ENCODE data around the gene RFX1.

RFX1 gene

DNA sequence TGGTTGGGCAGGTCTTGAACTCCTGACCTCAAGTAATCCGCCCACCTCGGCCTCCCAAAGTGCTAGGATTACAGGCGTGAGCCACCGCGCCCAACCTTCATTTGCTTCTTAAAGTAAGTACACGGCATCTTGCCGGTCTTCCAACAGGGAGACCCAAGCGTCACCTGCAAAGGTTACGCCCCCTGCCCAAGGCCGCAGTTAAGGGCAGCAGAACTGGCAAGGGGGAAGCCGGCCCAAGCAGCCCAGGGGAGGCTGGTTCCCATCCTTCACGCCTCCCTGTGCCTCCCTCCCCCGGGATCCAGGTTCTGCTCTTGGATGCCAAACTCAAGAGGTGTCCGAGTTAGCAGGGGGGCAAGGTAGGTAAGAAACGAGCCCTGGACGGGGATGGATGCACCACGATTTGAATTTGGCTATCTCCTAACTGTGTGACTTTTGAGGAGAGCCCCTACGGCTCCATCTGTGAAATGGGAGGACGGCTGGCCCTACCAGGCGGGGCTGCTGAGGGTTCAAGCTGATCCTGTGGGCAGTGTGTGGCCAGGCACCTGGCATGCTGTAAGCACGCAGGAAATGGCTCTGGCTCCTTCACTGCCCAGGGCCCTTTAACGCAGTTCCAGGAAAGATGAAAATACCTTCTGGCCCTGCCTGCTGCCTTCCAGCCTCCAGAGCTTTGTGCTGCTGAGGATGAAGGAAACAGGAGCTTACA is 9.0 kb downstream of the RFX1 start:
- DNase-seq (ENCODE audit: low read depth in 2 of 2) = no peak

DNA sequence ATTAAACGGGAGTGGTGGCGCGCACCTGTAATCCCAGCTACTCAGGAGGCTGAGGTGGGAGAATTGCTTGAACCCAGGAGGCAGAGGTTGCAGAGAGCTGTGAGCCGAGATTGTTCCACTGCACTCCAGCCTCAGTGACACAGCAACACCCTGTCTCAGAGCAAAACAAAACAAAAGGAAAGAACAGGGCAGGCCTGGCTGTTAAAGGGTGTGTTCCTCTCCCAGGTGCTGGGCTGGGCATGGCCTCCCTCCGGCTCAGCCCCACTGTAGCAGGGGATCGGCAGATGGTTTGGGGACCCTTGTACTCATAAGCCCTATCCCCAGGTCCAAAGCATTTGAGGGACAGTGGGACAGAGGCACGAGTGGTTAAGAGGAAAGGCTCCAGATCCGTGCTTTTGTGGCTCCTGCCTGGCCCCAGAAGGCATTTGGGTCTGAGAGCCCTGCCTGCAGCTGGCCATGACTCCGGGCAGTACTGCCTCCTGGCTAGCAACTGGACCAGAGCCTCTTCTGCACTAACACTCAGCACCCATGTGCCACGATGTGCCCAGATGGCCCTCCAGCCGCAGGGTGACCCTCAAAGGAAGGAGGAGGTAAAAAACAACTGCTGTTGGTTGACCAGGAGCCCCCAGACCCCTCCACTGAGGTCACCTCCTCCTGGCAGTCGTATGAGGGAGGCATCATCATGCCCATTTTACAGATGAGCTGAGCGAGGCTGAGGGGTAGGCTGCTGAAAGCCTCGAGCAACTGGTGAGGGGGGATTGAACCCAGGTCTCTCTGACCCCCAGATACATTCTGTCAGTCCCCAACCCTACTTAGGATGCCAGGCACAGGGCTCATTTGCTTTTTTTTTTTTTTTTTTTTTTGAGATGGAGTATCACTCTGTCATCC is 10.0 kb downstream of the RFX1 start:
- no peak for DNase-seq (ENCODE audit: low read depth in 2 of 2)

DNA sequence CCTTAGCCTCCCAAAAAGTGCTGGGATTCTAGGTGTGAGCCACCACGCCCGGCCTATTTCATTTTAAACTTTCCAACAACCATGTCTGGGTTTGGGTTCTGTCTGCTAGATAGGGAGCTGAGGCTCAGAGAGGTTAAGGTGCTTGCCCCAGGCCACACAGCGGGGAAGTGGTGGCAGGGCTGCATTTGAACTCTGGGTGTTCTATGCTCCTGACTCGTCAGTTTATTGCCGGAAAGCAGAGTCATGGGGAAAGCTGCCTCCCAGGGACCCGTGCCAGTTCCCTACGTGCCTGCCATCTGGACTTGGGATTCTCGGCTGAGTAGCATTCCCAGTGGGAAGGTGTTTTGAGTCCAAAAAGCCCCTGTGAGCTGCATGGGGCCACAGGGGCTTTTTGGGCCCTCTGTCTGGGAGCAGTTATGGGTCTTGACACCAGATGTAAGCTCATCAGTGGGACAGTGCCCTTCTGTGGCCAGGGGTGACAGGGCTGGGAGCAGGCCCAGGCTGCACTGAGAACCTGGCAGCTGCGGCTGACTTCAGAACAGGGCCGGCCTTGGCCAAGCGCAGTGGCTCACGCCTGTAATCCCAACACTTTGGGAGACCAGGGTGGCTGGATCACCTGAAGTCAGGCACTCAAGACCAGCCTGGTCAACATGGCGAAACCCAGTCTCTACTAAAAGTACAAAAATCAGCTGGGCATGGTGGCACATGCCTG is 10.9 kb downstream of the RFX1 start:
- DNase-seq (ENCODE audit: low read depth in 2 of 2) = no peak

DNA sequence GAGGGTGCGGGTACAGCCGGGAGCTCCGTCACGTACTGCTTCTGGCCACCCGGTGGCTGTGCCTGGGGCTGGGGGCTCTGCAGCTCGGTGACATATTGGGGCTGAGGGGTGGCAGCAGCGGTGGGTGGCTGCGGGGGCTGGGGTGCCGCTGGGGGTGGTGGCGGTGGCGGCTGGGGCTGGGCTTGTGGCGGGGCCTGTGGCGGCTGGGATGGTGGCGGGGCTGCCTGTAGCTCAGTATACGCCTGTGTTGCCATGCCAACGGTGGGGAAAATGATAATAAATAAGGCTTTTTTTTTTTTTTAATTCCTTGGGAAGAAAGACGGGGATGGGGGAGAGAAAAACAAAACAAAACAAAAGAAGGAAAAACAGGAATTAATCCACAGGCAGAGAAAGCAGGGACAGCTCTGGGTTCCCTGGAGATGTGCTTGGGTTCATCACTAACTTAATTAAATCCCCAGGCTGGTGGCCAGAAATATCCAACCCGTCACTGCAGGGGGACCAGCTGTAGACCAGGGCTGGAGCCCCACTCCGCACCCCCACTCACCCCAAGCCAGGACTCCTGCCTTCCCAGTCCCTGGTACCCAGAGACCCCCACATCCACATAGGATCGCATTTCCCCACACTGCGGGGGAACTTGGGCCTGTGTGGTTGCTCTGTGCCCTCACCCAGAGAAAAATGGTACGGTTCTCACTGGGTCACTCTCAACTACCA is 12.4 kb downstream of the RFX1 start:
- DNase-seq (ENCODE audit: low read depth in 2 of 2) = no peak

DNA sequence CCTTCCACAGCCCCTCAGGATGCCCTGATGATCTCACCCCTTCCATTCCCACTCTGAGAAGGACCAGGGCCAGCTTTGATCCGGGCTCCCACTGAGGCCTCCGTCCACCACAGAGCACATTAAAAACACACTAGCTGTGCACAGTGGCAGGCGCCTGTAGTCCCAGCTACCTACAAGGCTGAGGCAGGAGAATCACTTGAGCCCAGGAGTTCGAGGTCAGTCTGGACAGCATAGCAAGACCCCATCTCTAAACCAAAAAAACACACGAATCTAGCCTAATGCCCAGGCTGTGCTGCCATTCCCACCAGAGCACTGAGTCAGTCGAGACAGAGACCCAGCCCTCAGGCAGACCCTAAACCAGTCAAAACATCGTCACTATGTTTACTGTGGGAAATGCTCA is 14.1 kb downstream of the RFX1 start:
- no peak for DNase-seq (ENCODE audit: low read depth in 2 of 2)

DNA sequence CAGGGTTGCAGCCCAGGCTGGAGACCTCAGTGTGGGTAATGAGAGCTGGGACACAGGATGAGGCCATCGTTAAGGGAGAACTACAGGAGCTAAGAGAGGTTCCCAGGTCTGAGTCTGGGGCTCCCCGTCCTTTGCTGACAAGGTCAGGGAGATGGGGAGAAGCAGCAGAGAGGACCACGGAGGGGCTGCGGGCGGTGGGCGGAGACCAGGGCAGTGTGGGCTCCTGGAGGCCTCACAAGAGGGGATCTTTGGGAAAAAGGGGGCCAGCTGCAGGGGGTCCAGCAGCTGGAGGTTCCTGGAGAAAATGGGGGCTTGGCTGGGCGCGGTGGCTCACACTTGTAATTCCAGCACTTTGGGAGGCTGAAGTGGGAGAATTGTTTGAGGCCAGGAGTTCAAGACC is 16.0 kb downstream of the RFX1 start:
- no peak for DNase-seq (ENCODE audit: low read depth in 2 of 2)

DNA sequence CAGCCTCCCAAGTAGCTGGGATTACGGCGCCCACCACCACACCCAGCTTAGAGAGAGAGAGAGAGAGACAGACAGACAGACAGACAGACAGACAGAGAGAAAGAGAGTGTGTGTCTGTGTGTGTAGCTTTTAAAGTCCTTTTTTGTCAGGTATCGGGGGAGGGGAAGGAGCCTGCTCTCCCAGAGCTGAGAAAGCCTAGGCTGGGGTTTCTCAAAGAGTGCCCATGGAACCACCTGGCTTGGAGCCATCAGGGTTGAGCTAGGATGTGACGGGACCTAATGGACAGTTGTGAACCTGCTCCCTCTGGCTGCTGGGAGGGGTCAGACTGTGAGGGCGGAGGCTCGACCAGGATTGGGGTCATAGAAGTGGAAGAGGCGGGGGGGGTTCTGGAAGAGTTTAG is 16.6 kb downstream of the RFX1 start:
- DNase-seq (ENCODE audit: low read depth in 2 of 2) = no peak

DNA sequence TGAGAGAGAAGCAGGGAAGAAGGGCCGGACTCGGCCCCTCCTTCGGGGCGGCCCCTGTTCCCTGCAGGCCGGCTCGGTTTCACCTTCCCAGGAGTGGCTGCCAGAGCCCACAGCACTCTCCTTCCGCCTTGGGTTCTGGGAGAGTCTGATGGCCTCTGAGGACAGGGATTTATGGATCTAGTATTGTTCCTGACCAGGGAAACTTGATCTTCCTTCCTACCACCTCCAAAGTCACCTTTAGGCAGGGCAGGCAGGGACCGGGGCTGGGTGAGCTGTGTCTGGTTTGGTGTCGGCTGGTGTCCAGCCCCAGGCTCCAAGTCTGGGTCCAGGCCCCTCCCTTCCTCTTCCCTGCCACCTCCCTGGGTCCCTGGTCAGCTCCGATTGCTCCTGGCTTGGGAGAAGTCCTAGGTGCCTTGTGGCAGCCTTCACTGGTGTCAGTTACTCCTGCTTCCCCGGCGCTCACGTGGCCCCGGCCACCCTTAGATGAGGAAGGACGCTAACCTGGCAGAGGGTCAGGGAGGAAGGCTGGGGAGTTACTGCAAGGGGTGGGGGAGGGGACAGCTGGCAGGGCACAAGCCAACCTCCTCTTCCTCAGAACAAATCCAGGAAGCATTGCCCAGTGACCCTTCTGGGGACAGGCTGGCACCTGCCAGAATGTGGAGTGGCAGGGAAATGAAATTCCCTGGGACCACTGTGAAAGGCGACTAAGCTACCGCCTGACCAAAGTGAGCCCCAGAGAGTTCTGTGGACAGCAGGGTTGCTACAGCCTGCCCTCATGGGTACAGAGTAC is 18.8 kb downstream of the RFX1 start:
- no peak for DNase-seq (ENCODE audit: low read depth in 2 of 2)

DNA sequence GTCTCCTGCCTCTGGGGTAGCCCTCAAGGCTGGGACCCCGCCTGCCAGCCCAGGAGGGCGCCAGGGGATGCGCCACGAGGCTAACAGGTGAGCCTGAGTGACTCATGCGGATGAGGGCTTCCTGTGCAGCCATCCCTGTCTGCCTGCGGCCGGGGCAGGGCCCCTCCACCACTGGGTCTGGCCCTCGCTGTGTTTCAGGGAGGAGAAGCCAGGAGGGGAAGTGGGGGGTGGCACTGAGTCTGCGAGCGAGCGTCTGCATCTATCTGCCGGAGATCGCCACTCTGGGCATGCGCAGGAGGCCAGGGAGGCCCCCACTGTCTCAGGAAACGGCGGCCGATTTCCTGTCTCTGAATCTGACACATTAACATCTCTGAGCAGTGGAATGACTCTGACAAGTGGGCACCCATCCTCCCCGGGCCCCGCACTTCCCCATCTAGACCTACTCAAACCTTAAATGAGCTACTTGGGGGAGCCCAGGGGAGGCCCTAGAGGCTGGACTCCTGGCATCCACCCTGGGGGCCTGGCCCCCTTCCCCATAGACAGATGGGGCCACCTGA is 19.7 kb downstream of the RFX1 start:
- peak; percentile 97 to 98 for DNase-seq (ENCODE audit: low read depth in 2 of 2)

DNA sequence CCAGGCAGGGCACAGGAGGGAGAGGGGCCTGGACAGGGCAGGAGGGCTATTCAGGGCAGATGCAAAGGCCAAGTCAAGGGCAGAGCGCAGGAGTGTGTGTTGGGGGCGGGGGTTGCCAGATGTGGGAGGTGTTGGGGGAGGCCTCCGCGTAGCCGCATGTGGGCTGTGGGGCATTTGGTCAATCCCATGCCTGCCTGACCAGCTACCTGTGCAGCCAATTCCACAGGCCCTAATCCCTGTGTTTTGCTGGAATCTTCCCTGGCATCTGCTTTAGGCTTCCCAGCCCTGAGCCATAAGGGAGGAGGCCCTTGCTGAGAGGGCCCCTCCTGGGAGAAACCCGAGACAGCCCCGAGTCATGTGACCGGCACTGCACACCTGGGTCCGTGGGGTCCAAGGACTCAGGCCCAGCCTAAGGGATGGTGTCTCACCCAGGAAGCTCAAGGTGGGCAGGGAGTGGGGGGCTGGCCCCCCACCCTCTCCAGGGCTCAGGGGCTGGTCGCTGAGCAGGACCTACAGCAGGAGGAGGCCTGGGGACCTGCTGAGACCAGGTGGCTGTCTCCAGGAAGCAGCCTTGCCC is 20.3 kb downstream of the RFX1 start:
- DNase-seq (ENCODE audit: low read depth in 2 of 2) = no peak

DNA sequence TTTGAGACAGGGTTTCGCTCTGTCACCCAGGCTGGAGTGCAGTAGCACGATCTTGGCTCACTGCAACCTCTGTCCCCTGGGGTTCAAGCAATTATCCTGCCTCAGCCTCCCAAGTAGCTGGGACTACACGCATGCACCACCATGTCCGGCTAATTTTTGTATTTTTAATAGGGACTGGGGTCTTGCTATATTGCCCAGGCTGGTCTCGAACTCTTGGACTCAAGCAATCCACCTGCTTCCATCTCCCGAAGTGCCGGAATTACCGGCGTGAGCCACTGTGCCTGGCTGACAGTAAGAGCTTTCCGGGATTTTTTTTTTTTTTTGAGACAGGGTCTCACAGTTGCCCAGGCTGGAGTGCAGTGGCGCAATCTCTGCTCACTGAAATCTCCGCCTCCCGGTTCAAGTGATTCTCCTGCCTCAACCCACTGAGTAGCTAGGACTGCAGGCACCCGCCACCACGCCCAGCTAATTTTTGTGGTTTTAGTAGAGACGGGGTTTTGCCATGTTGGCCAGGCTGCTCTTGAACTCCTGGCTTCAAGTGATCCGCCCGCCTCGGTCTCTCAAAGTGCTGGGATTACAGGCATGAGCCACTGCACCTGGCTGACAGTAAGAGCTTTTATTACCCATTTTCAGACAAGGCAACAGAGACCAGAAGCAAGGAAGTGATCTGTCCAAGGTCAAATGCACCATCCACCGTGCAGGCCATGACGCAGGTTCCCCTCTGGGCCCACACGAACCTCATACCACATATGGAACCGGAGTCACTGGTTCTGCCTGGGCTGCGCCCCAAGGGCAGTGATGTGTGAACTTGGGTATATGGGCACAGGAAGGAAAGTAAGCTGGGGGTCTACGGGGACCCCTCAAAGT is 21.0 kb downstream of the RFX1 start:
- no peak for DNase-seq (ENCODE audit: low read depth in 2 of 2)

DNA sequence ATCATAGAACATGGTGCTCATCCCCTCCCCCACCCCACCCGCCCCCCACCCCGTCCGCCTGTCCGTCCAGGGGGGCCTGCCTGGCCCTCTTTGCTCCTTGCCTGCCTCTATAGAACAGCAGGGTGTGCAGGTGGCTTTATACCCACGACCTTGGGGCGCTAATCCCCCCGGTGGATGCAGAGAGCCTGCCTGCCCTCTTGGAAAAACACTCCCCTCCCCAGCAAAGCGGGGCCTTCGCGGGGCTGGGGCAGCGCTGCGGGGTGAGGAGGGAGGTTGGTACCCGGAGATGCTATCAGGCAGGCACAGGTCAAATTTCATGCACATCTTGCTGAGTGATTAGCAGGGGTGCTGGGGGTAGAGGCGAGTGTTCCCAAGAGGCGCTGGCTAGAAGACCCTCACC is 21.9 kb downstream of the RFX1 start:
- DNase-seq (ENCODE audit: low read depth in 2 of 2) = no peak

DNA sequence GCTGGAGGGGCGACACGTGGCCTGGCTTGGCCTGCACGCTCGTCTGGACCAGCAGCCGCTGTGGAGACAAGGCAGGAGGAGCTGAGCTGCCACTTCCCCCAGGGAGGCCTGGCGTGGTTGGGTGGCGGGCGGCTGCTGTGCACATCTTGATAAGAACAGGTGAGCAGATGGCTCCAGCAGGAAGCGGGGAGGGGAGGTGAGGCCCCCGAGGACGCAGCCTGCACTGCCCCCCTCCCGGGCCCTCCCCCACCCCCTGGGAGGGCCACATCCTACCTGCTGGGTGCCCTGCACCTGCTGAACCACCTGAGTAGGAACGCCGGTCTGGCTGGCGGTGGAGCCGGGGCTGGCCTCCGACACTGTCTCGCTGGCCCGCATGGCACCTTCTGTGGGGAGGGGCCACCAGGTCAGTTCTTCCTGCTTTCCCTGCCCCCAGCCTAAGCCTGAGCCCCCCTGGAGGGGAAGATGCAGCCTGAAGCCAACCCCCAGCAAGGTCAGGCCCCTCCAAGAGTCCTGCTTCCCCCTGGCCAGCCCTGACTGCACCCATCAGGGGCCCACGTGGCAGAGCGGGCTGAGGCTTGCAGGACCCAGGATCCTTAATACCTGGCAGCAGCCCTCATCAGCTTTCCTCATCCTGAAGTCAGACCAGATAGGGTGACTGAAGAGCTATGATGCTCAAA is 22.8 kb downstream of the RFX1 start:
- no peak for DNase-seq (ENCODE audit: low read depth in 2 of 2)

DNA sequence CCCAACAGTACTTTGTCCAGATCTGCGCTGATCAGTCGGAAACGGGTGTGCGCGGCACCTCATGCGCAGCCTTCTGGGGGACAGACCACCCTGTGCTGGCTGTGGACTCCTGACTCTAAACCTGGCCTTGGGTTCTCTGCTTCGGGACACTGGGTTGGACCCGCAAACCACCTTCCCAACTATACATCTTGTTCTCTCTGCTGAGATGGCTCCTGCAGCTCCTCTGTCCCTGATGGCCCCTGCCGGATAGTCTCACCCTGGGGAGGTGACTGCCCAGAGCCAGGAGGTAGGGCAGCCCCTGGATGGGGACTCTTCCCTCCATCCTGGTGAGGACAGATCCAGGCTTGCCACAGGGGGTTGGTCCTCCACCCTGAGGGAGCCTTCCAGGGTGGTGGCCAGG is 23.3 kb downstream of the RFX1 start:
- no peak for DNase-seq (ENCODE audit: low read depth in 2 of 2)

DNA sequence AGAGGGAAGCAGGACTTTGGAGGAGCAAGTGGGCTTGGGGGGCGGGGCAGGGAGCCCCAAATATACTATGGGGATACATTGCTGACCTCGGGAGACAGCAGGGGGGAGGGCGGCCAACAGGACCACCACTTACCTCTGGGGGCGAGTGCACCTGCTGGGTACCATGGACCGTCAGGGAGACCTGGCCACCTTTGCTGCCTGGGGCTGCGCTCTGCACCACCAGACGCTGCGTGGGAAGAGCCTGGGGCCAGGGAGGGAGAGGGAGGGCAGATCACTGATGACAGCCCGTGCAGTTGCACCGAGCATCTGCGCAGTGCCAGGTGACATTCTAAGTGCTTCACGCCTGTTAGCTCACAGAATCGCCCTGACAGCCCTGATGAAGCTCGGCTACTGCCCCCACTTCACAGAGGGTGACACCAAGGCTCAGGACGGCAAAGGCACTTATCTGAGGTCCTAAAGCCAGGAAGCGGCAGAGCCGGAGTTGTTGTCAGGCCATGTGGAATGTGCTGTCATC is 24.1 kb downstream of the RFX1 start:
- DNase-seq (ENCODE audit: low read depth in 2 of 2) = no peak

DNA sequence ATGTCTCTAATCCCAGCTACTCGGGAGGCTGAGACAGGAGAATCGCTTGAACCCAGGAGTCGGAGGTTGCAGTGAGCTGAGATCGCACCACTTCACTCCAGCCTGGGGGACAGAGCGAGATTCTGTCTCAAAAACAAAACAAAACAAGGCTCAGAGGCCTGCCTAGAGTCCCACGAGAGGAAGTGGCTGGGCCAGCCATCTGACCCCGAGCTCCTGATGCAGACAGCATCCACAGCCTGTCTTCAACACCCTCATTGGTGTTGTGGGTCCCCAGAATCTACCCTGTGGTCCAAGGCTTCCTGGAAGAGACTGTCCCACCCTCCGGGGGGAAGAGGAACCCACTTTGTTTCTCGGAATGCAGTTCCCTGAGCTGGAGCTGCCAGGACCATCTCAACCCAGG is 24.7 kb downstream of the RFX1 start:
- no peak for DNase-seq (ENCODE audit: low read depth in 2 of 2)

DNA sequence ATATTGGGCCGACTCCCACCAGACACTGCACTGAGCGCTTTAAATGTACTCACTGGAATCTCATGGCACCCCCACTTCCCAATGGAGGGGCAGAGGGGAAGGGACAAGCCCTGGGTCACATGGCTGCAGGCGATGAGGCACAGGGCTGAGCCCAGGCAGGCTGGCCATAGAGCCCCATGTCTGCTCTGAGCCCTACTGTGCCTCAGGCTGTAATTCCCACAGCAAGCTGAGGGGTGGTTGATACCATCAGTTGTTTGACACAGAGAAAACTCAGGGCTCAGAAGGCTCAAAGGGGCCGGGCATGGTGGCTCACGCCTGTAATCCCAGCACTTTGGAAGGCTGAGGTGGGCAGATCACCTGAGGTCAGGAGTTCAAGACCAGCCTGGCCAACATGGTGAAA is 25.1 kb downstream of the RFX1 start:
- DNase-seq (ENCODE audit: low read depth in 2 of 2) = no peak

DNA sequence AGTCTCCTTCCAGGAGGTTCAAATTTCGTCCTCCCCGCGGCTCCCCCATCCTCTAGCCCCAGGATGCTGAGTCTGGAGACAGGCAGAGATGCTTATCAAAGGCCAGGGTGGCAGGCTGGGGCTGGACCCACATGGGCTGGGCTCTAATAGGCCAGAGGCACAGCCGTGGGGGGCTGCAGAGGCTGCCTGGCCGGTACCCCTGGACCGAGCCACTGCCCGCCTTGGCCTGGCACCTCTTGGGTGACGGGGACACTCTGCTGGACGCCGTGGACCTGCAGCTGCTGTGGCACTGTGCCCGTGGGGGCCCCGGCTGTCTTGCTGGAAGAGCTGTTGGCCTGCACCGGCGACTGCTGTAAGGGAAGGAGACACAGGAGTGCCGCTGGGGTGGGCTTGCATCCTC is 25.8 kb downstream of the RFX1 start:
- DNase-seq (ENCODE audit: low read depth in 2 of 2) = no peak

DNA sequence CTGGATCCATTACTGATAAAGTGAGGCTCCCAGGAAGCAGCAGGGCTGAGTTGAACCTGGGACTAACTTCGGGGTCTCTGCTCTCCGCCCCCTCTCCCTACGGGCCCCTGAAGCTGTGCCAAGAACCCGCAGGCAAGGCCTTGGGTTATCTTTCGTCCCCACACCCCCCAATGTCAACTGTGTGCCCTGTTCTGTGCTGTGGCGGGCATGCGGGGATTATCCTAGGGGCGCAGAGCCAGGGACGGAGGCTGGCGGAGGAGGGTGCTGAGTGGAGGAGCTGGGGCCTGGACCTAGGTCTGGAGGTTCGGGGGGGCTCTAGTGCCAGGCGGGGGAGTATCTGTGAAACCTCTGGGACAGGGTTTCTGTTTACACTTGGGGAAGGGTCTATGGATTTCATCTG is 26.4 kb downstream of the RFX1 start:
- DNase-seq (ENCODE audit: low read depth in 2 of 2) = no peak

Data from stimulated activated CD8-positive, alpha-beta memory T cell treated with anti-CD3 and anti-CD28 coated beads, Interleukin-7, amount 100 ng/mL, for 1 hour (primary cell).